KMS-11 (cell line): ENCODE data around the gene RAP1GAP2.

ENCODE experiments used
- H2AFZ ChIP-seq: fragments of 200-600 bp; sonication (generic); 2 replicates; pipeline ENCODE4 v1.6.1; 2016; ENCODE audit warnings: antibody characterized with exemption, mixed run types, low read depth
- H3K27ac ChIP-seq: fragments of 200-600 bp; sonication (generic); 2 replicates; pipeline ENCODE4 v1.6.1; 2016; ENCODE audit warnings: mild to moderate bottlenecking, mixed run types
- H3K27me3 ChIP-seq: fragments of 200-600 bp; sonication (generic); 2 replicates; pipeline ENCODE4 v1.6.1; 2017; ENCODE audit warnings: mild to moderate bottlenecking, low read depth, mixed run types, moderate library complexity; ENCODE audit not compliant: insufficient read depth
- H3K36me3 ChIP-seq: fragments of 200-600 bp; sonication (generic); 2 replicates; pipeline ENCODE4 v1.6.1; 2017; ENCODE audit warnings: mild to moderate bottlenecking, mixed run types; ENCODE audit not compliant: insufficient read depth
- H3K4me1 ChIP-seq: fragments of 200-600 bp; sonication (generic); 2 replicates; pipeline ENCODE4 v1.6.1; 2016; ENCODE audit warnings: mild to moderate bottlenecking, low read depth, mixed run types; ENCODE audit not compliant: poor library complexity, severe bottlenecking
- H3K4me2 ChIP-seq: fragments of 200-600 bp; sonication (generic); 2 replicates; pipeline ENCODE4 v1.7.0; 2016; ENCODE audit warnings: mild to moderate bottlenecking, mixed run types
- H3K4me3 ChIP-seq: fragments of 200-600 bp; sonication (generic); IDR thresholded peaks from 2 replicates; pipeline ENCODE4 v1.6.1; 2017; ENCODE audit warnings: low read depth, low read length, mixed read lengths; ENCODE audit not compliant: insufficient read depth
- H3K79me2 ChIP-seq: fragments of 200-600 bp; sonication (generic); 2 replicates; pipeline ENCODE4 v1.6.1; 2016; ENCODE audit warnings: low read depth, mixed run types; ENCODE audit not compliant: insufficient read depth
- H3K9ac ChIP-seq: fragments of 200-600 bp; sonication (generic); 2 replicates; pipeline ENCODE4 v1.6.1; 2016; ENCODE audit warnings: mild to moderate bottlenecking, mixed run types
- H4K20me1 ChIP-seq: fragments of 200-600 bp; sonication (generic); 2 replicates; pipeline ENCODE4 v1.6.1; 2016; ENCODE audit warnings: mild to moderate bottlenecking, mixed run types; ENCODE audit not compliant: insufficient read depth
- CTCF ChIP-seq: fragments of 200-600 bp; sonication (generic); conservative IDR thresholded peaks from 2 replicates; pipeline ENCODE4 v1.6.1; 2017; ENCODE audit warnings: low read depth, mild to moderate bottlenecking, antibody characterized with exemption, low read length, moderate library complexity, mixed read lengths

The RAP1GAP2 gene

GRCh38 chr17:3003296-3004149 lies 207.3 kb downstream of the RAP1GAP2 start:
- Histone ChIP-seq H3K9ac (no peak overlapping the region), H2AFZ (no peak overlapping the region), H4K20me1 (no peaks in the 10 kb centered on the region), H3K79me2 (no peaks in the 10 kb centered on the region), H3K27me3 (peaks cover 22% of the 10 kb centered on the region; the same call in 1 of the 2 replicates), H3K36me3 (no peaks in the 10 kb centered on the region), H3K4me3 (no peak overlapping the region), H3K27ac (no peak overlapping the region), H3K4me1 (no peaks in the 10 kb centered on the region), H3K4me2 (no peak overlapping the region)
- no peak for TF ChIP-seq CTCF

- H3K79me2 ChIP-seq, result no peaks in the 10 kb centered on the region
- peaks cover 18% of the 10 kb centered on the region; the same call in 1 of the 2 replicates for H3K27me3 ChIP-seq
- no peaks in the 10 kb centered on the region for H4K20me1 ChIP-seq
- H3K4me2 ChIP-seq, result no peak overlapping the region
- TF ChIP-seq CTCF, result no peak
- H2AFZ ChIP-seq, result no peak overlapping the region
- no peak overlapping the region for H3K27ac ChIP-seq
- no peaks in the 10 kb centered on the region for H3K36me3 ChIP-seq
- H3K4me1 ChIP-seq, result no peaks in the 10 kb centered on the region
- H3K4me3 ChIP-seq, result no peak overlapping the region
- H3K9ac ChIP-seq, result no peak overlapping the region
These were observed 208.0 kb downstream of the RAP1GAP2 start for GRCh38 chr17:3004150-3004801.

- Histone ChIP-seq H3K4me3 (no peak overlapping the region), H3K36me3 (no peaks in the 10 kb centered on the region), H2AFZ (no peak overlapping the region), H3K4me2 (no peak overlapping the region), H3K4me1 (no peaks in the 10 kb centered on the region), H3K27ac (no peak overlapping the region), H3K79me2 (no peaks in the 10 kb centered on the region), H3K27me3 (peaks cover 18% of the 10 kb centered on the region; the same call in 1 of the 2 replicates), H3K9ac (no peak overlapping the region), H4K20me1 (no peaks in the 10 kb centered on the region)
- no peak for TF ChIP-seq CTCF
These were observed 208.7 kb downstream of the RAP1GAP2 start for GRCh38 chr17:3004925-3005324.

- Histone ChIP-seq H3K79me2 (no peaks in the 10 kb centered on the region), H3K36me3 (no peaks in the 10 kb centered on the region), H2AFZ (no peak overlapping the region), H3K9ac (no peak overlapping the region), H3K4me2 (no peak overlapping the region), H3K4me3 (no peak overlapping the region), H3K27me3 (peaks cover 18% of the 10 kb centered on the region; the same call in 1 of the 2 replicates), H3K27ac (no peak overlapping the region), H3K4me1 (no peaks in the 10 kb centered on the region), H4K20me1 (no peaks in the 10 kb centered on the region)
- TF ChIP-seq CTCF, result no peak
These were observed 209.5 kb downstream of the RAP1GAP2 start for GRCh38 chr17:3005696-3006095.
